Chondrocyte (in vitro differentiated cells): ENCODE data around the gene MGAM2. TPM values are rescaled to one million over a fixed set of nuclear protein-coding genes. Genes with fewer than 3 reads are reported as not detected.
A peak's percentile ranks its signal among the peaks of the same experiment; 100 is the strongest.

ENCODE experiments used
- DNase-seq: peaks from one replicate; pipeline ENCODE4 v3.0.0; 2021; ENCODE audit warnings: mixed read lengths, low spot score
- H3K27ac Mint-ChIP-seq: one replicate; pipeline ENCODE4 v1.8.0; 2021; ENCODE audit warnings: mild to moderate bottlenecking, moderate library complexity, mixed read lengths; ENCODE audit not compliant: unreplicated experiment
- H3K27me3 Mint-ChIP-seq: 2 replicates; pipeline ENCODE4 v1.8.0; 2021; ENCODE audit warnings: low read depth, mixed read lengths
- H3K36me3 Mint-ChIP-seq: 2 replicates; pipeline ENCODE4 v1.8.0; 2021; ENCODE audit warnings: low read depth, mixed read lengths
- H3K4me1 Mint-ChIP-seq: 2 replicates; pipeline ENCODE4 v1.8.0; 2021; ENCODE audit warnings: low read depth, mild to moderate bottlenecking, mixed read lengths
- H3K4me3 Mint-ChIP-seq: one replicate; pipeline ENCODE4 v1.8.0; 2021; ENCODE audit warnings: mild to moderate bottlenecking, moderate library complexity, mixed read lengths; ENCODE audit not compliant: unreplicated experiment
- H3K9me3 Mint-ChIP-seq: 2 replicates; pipeline ENCODE4 v1.8.0; 2021; ENCODE audit warnings: low read depth, mixed read lengths
- CTCF ChIP-seq: fragments of 200-600 bp; sonication (generic); IDR thresholded peaks from 2 replicates; pipeline ENCODE4 v1.5.0; 2021; ENCODE audit warnings: antibody characterized with exemption, mild to moderate bottlenecking, moderate library complexity
- total RNA-seq: library from RNA; stranded (reverse); gene quantifications from 3 replicates; pipeline ENCODE4 v1.2.1, GENCODE V29; 2021

Gene MGAM2
- total RNA-seq, 1 donor from 2014 or later: not detected

- Mint-ChIP-seq H3K9me3 (no peaks in the 10 kb centered on the region), H3K4me1 (peaks cover 9% of the 10 kb centered on the region), H3K27me3 (peaks cover 19% of the 10 kb centered on the region), H3K27ac (no peak overlapping the region), H3K36me3 (no peaks in the 10 kb centered on the region), H3K4me3 (no peak overlapping the region)
- no peak for DNase-seq
- peak; percentile 89 for TF ChIP-seq CTCF
Measured at GRCh38 chr7:142188846-142189245, 77.3 kb downstream of the MGAM2 start.

DNA sequence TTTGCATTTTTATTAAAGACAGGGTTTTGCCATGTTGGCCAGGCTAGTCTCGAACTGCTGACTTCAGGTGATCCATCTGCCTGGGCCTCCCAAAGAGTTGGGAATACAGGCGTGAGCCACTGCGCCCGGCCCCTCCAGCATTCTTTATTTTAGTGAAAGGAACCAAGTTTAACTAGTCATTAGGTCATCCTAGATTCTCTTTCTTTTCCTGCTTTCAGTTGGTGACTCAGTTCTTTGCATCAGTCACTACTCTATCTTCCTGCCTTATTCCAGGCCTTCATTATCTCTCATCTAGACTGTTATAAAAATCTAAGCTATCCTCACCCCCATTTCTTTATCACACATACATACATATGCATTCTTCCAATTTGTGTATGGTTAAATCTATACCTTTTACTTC lies 82.7 kb downstream of the MGAM2 start:
- Mint-ChIP-seq H3K4me3 (no peak overlapping the region), H3K27me3 (peaks cover 31% of the 10 kb centered on the region), H3K4me1 (no peaks in the 10 kb centered on the region), H3K9me3 (no peaks in the 10 kb centered on the region), H3K36me3 (no peaks in the 10 kb centered on the region), H3K27ac (no peak overlapping the region)
- TF ChIP-seq CTCF: no peak
- DNase-seq: no peak

DNA sequence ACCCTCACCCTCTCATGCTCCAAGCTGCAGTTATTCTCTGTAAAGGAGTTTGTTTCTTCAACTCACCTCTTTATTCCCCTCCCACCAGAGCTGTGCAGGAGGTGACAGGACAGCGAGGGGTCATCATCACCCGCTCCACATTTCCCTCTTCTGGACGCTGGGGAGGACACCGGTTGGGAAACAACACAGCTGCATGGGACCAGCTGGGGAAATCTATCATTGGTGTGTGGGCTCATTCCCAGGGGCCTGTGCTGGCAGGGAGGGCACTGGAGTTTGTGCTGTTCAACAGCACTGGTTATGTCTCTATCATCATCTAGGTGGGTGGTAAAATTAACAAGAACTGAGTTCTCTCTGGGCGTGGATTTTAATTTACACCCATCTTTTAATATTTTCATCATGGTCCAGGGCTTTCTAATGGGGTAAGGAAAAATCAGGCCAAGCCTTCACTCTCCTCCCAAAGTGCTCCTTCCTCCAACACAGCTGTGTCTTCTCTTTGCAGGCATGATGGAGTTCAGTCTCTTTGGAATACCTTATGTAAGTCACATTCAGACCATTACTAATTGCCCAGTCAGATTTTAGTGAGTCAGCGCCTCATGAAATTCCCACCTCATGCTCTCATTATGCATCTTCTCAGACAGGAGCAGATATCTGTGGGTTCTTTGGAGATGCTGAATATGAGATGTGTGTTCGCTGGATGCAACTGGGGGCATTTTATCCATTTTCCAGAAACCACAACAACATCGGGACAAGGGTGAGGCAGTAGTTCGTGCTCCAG lies 84.7 kb downstream of the MGAM2 start:
- no peak for TF ChIP-seq CTCF
- no peak for DNase-seq
- Mint-ChIP-seq H3K4me3 (no peak overlapping the region), H3K27me3 (peaks cover 33% of the 10 kb centered on the region), H3K4me1 (no peaks in the 10 kb centered on the region), H3K36me3 (no peaks in the 10 kb centered on the region), H3K27ac (no peak overlapping the region), H3K9me3 (no peaks in the 10 kb centered on the region)

GRCh38 chr7:142200206-142200605 lies 88.7 kb downstream of the MGAM2 start:
- H3K4me1 Mint-ChIP-seq: no peaks in the 10 kb centered on the region
- no peaks in the 10 kb centered on the region for H3K9me3 Mint-ChIP-seq
- no peak overlapping the region for H3K27ac Mint-ChIP-seq
- DNase-seq: no peak
- no peaks in the 10 kb centered on the region for H3K36me3 Mint-ChIP-seq
- no peak for TF ChIP-seq CTCF
- H3K27me3 Mint-ChIP-seq: peaks cover 18% of the 10 kb centered on the region
- no peak overlapping the region for H3K4me3 Mint-ChIP-seq

- H3K27me3 Mint-ChIP-seq: peaks cover 16% of the 10 kb centered on the region
- H3K4me1 Mint-ChIP-seq: no peaks in the 10 kb centered on the region
- H3K27ac Mint-ChIP-seq: no peak overlapping the region
- no peaks in the 10 kb centered on the region for H3K36me3 Mint-ChIP-seq
- H3K4me3 Mint-ChIP-seq: no peak overlapping the region
- H3K9me3 Mint-ChIP-seq: no peaks in the 10 kb centered on the region
- no peak for TF ChIP-seq CTCF
- DNase-seq: no peak
Measured at GRCh38 chr7:142228537-142229104, 117.1 kb downstream of the MGAM2 start.
